SK-N-SH treated with all-trans-retinoic acid at 6 μM for 48 hours (cell line): ENCODE measurements around the gene MAP3K7CL.
A peak's percentile ranks its signal among the peaks of the same experiment; 100 is the strongest.

Experiments used
- ATAC-seq: fragments of 200-7000 bp; cut with Tn5 transposase; 3 replicates; pipeline ENCODE4 v1.9.1; 2020; ENCODE audit warnings: mild to moderate bottlenecking, moderate library complexity
- ARNTL ChIP-seq: fragments of 450-650 bp; formaldehyde crosslinking; IDR thresholded peaks from 2 replicates; pipeline ENCODE4 v1.5.0; 2020; ENCODE audit warnings: low read depth, mild to moderate bottlenecking, moderate library complexity, borderline replicate concordance
- BACH2 ChIP-seq: fragments of 250-450 bp; sonication (Bioruptor Pico); IDR thresholded peaks from 2 replicates; pipeline ENCODE4 v1.9.0; 2021; ENCODE audit warnings: mild to moderate bottlenecking, borderline replicate concordance
- CSDC2 ChIP-seq: fragments of 250-450 bp; sonication (Bioruptor Pico); IDR thresholded peaks from 2 replicates; pipeline ENCODE4 v1.5.0; 2020; ENCODE audit warnings: mild to moderate bottlenecking, moderate library complexity
- ESRRG ChIP-seq: fragments of 250-450 bp; sonication (Bioruptor Pico); IDR thresholded peaks from 2 replicates; pipeline ENCODE4 v1.6.1; 2021; ENCODE audit warnings: mild to moderate bottlenecking
- ISL1 ChIP-seq: fragments of 250-450 bp; sonication (Bioruptor Pico); IDR thresholded peaks from 2 replicates; pipeline ENCODE4 v2.1.2; 2022; ENCODE audit warnings: mild to moderate bottlenecking, moderate library complexity
- POU6F1 ChIP-seq: fragments of 250-450 bp; sonication (Bioruptor Pico); IDR thresholded peaks from 2 replicates; pipeline ENCODE4 v1.8.0; 2021; ENCODE audit warnings: low read depth, mild to moderate bottlenecking, moderate library complexity, borderline replicate concordance
- PPARA ChIP-seq: fragments of 250-450 bp; sonication (Bioruptor Pico); IDR thresholded peaks from 2 replicates; pipeline ENCODE4 v1.5.0; 2020; ENCODE audit warnings: mild to moderate bottlenecking, borderline replicate concordance
- RARB ChIP-seq: fragments of 250-450 bp; sonication (Bioruptor Pico); IDR thresholded peaks from 2 replicates; pipeline ENCODE4 v1.8.0; 2021; ENCODE audit warnings: mild to moderate bottlenecking, moderate library complexity
- SNAI2 ChIP-seq: fragments of 250-450 bp; sonication (Bioruptor Pico); IDR thresholded peaks from 2 replicates; pipeline ENCODE4 v1.5.0; 2020; ENCODE audit warnings: mild to moderate bottlenecking, moderate library complexity
- TCF4 ChIP-seq: fragments of 250-450 bp; sonication (Bioruptor Pico); IDR thresholded peaks from 2 replicates; pipeline ENCODE4 v1.8.0; 2021; ENCODE audit warnings: mild to moderate bottlenecking, moderate library complexity, borderline replicate concordance
- TOX ChIP-seq: fragments of 250-450 bp; sonication (Bioruptor Pico); IDR thresholded peaks from 2 replicates; pipeline ENCODE4 v1.8.0; 2021; ENCODE audit warnings: mild to moderate bottlenecking, moderate library complexity, borderline replicate concordance
- TSHZ2 ChIP-seq: fragments of 250-450 bp; sonication (Bioruptor Pico); IDR thresholded peaks from 2 replicates; pipeline ENCODE4 v1.5.0; 2020; ENCODE audit warnings: mild to moderate bottlenecking, moderate library complexity
- ZC3H10 ChIP-seq: fragments of 250-450 bp; sonication (Bioruptor Pico); IDR thresholded peaks from 2 replicates; pipeline ENCODE4 v1.5.1; 2021; ENCODE audit warnings: mild to moderate bottlenecking, moderate library complexity
- ZFP3 ChIP-seq: fragments of 250-450 bp; sonication (Bioruptor Pico); IDR thresholded peaks from 2 replicates; pipeline ENCODE4 v1.5.0; 2020; ENCODE audit warnings: mild to moderate bottlenecking, moderate library complexity
- ZFP30 ChIP-seq: fragments of 450-650 bp; formaldehyde crosslinking; IDR thresholded peaks from 2 replicates; pipeline ENCODE4 v1.5.0; 2022; ENCODE audit warnings: mild to moderate bottlenecking, moderate library complexity
- ZNF565 ChIP-seq: fragments of 450-650 bp; formaldehyde crosslinking; conservative IDR thresholded peaks from 2 replicates; pipeline ENCODE4 v1.5.0; 2020; ENCODE audit warnings: low read depth, mild to moderate bottlenecking, moderate library complexity
- ZNF70 ChIP-seq: fragments of 450-650 bp; formaldehyde crosslinking; IDR thresholded peaks from 2 replicates; pipeline ENCODE4 v1.5.0; 2020; ENCODE audit warnings: mild to moderate bottlenecking, moderate library complexity
- ZNF8 ChIP-seq: fragments of 450-650 bp; formaldehyde crosslinking; IDR thresholded peaks from 2 replicates; pipeline ENCODE4 v1.5.0; 2020; ENCODE audit warnings: mild to moderate bottlenecking, moderate library complexity
- TF ChIP-seq, protein P1 (sequence below): fragments of 250-450 bp; sonication (Bioruptor Pico); IDR thresholded peaks from 2 replicates; pipeline ENCODE4 v1.8.0; 2020; ENCODE audit warnings: mild to moderate bottlenecking, moderate library complexity, borderline replicate concordance
- TF ChIP-seq, protein P2 (sequence below): fragments of 250-450 bp; sonication (Bioruptor Pico); IDR thresholded peaks from 2 replicates; pipeline ENCODE4 v1.5.1; 2020; ENCODE audit warnings: low read depth, mild to moderate bottlenecking, moderate library complexity

MAP3K7CL gene

GRCh38 chr21:29163341-29164115 lies 33.1 kb downstream of the MAP3K7CL start (continued):
- TF ChIP-seq ARNTL (CRISPR knock-in tag) (no peak), ZFP30 (CRISPR knock-in tag) (no peak), POU6F1 (CRISPR knock-in tag) (no peak), SNAI2 (CRISPR knock-in tag) (no peak), ZNF70 (no peak)

- ATAC-seq = peak; percentile 93
- TF ChIP-seq ZNF70 = no peak
- no peak for TF ChIP-seq CSDC2 (CRISPR knock-in tag)
- no peak for TF ChIP-seq TCF4 (CRISPR knock-in tag)
- no peak for TF ChIP-seq ISL1
- TF ChIP-seq, protein P1, sequence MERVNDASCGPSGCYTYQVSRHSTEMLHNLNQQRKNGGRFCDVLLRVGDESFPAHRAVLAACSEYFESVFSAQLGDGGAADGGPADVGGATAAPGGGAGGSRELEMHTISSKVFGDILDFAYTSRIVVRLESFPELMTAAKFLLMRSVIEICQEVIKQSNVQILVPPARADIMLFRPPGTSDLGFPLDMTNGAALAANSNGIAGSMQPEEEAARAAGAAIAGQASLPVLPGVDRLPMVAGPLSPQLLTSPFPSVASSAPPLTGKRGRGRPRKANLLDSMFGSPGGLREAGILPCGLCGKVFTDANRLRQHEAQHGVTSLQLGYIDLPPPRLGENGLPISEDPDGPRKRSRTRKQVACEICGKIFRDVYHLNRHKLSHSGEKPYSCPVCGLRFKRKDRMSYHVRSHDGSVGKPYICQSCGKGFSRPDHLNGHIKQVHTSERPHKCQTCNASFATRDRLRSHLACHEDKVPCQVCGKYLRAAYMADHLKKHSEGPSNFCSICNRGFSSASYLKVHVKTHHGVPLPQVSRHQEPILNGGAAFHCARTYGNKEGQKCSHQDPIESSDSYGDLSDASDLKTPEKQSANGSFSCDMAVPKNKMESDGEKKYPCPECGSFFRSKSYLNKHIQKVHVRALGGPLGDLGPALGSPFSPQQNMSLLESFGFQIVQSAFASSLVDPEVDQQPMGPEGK (CRISPR knock-in tag) = no peak
- TF ChIP-seq POU6F1 (CRISPR knock-in tag) = no peak
- TF ChIP-seq BACH2 (CRISPR knock-in tag) = no peak
- TF ChIP-seq TOX (CRISPR knock-in tag) = no peak
- TF ChIP-seq, protein P2, sequence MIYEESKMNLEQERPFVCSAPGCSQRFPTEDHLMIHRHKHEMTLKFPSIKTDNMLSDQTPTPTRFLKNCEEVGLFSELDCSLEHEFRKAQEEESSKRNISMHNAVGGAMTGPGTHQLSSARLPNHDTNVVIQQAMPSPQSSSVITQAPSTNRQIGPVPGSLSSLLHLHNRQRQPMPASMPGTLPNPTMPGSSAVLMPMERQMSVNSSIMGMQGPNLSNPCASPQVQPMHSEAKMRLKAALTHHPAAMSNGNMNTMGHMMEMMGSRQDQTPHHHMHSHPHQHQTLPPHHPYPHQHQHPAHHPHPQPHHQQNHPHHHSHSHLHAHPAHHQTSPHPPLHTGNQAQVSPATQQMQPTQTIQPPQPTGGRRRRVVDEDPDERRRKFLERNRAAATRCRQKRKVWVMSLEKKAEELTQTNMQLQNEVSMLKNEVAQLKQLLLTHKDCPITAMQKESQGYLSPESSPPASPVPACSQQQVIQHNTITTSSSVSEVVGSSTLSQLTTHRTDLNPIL = no peak
- no peak for TF ChIP-seq ZNF8 (CRISPR knock-in tag)
- TF ChIP-seq TSHZ2 (CRISPR knock-in tag) = no peak
- TF ChIP-seq SNAI2 (CRISPR knock-in tag) = no peak
- no peak for TF ChIP-seq ZFP3 (CRISPR knock-in tag)
- no peak for TF ChIP-seq ZC3H10
- no peak for TF ChIP-seq PPARA (CRISPR knock-in tag)
- no peak for TF ChIP-seq ZFP30 (CRISPR knock-in tag)
- no peak for TF ChIP-seq RARB
Measured at GRCh38 chr21:29164323-29164942, 34.0 kb downstream of the MAP3K7CL start.

DNA sequence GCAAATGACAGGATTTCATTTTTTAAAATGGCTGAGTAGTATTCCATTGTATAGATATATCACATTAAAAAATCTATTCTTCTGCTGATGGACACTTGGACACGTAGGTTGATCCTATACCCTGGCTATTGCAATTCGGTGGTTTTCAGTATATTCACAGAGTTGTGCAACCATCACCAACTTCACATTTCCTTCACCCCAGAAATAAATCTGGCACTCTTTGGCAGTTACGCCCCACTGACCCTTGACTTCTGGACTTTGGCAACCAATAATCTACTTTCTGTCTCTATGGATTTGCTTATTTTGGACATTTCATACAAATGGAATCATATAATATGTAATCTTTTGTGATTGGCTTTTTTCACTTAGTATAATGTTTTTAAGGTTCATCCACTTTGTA lies 35.9 kb downstream of the MAP3K7CL start:
- TF ChIP-seq ZFP30 (CRISPR knock-in tag) (no peak), TCF4 (CRISPR knock-in tag) (no peak), CSDC2 (CRISPR knock-in tag) (no peak), TOX (CRISPR knock-in tag) (no peak), TSHZ2 (CRISPR knock-in tag) (no peak), SNAI2 (CRISPR knock-in tag) (no peak), RARB (no peak), ISL1 (no peak), ZFP3 (CRISPR knock-in tag) (no peak), ZNF8 (CRISPR knock-in tag) (no peak), ZNF565 (CRISPR knock-in tag) (no peak), ESRRG (CRISPR knock-in tag) (no peak)
- TF ChIP-seq, protein P1 (CRISPR knock-in tag) = no peak
- no peak for ATAC-seq
